HG03520 (cell line): Measurements from ENCODE around the gene CCDC17.

Experiments
- ATAC-seq: cut with Tn5 transposase; IDR thresholded peaks from one replicate; pipeline ENCODE4 v1.9.1; 2021; ENCODE audit warnings: mild to moderate bottlenecking, moderate library complexity; ENCODE audit not compliant: unreplicated experiment

CCDC17 gene

DNA sequence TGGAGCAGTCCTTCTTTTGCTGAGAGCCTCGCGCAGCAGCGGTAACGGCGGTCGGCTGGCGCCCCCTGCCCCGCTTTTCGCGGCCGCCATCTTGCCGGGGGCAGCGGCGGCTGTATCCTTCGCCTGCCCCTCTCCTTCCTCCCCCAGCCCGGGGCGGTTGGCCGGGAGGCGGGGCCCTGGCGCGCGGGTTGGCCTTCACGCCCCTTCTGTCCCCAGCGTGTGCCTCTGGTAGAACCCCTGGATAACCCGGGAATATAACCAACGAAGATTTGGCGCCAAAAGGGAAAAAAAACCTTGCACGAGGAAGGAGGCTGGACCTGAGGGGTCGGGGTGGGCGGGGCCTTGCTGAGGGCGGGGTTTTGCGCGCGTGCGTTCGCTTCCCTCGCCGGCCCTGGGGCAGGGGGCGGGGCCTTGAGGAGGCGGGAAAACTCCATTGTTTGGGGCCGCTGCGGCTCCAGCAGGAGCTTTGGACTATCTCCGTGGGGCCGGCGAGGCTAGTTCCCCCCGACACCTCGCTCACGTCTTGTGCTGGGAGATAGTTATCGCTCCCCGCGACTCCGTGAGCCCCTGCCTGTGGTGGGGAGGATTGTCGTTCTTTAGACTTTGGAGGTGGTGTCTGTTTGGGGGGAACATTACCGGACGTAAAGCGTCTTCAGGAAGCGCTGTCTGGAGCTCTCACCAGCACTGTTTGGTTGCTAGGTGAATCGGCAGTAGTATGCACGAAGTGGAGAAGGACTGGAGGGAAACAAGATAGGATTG, 39.3 kb downstream of the CCDC17 start:
- ATAC-seq = peak; percentile 28

GRCh38 chr1:45583666-45584350, 40.0 kb downstream of the CCDC17 start, which contains the start of gene NASP:
Gene NASP, plus strand, starts transcription at chr1:45584041. Its CDS starts 106 bp downstream, at chr1:45584147.
- ATAC-seq = peak; percentile 31

GRCh38 chr1:45583264-45583665, 40.6 kb downstream of the CCDC17 start:
- peak; percentile 77 for ATAC-seq

- ATAC-seq = no peak
These were observed 49.7 kb downstream of the CCDC17 start for GRCh38 chr1:45574105-45574626.

DNA sequence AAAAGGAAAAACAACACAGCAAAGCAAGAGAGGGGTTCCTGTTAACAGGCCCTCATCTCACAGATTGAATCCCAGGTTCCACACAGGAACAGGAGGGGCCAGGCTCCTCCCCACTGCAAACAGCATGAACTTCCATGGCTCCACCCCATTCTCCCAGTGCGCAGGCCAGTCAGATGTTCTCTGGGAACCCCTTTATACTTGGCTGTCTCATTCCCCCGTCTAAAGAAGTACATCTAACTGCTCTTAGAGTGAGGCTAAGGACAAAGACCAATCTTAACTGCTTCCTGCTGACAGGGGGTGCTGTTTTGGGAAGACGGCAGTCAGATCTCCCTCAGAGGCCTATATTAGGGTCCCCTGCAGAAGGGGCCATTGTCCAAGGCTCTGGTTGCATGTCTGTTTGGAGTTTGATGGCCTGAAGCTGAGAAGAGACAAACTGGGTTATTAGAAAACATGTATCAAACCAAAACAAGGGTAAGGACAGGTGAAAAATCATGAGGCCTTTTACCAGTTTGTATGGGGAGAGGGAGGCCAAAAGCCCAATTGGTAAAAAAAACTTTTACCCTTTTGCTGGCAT, 50.5 kb downstream of the CCDC17 start:
- no peak for ATAC-seq

GRCh38 chr1:45570631-45571030, 53.2 kb downstream of the CCDC17 start:
- ATAC-seq = no peak
